Body of pancreas (tissue), 4 donors: Measurements from ENCODE around the gene RBM23. TPM values are rescaled to one million over a fixed set of nuclear protein-coding genes. Genes with fewer than 3 reads are reported as not detected.

Source experiments
- ATAC-seq: fragments of 150-250 bp; one replicate; pipeline ENCODE4 v1.9.1; 2016
- DNase-seq, 4 donors: peaks; one replicate each; pipeline ENCODE4 v3.0.0-alpha.2; 2019
- H3K27ac ChIP-seq, 4 donors: fragments of 200-600 bp; sonication (generic); 1 replicate in 3 of 4; 2 replicates in 1 of 4; pipeline versions ENCODE4 v1.5.1 to v1.6.1; 2016 to 2019; ENCODE audit warnings: mild to moderate bottlenecking in 1 of 4, mixed read lengths in 1 of 4, moderate library complexity in 1 of 4
- H3K27me3 ChIP-seq, 2 donors: fragments of 200-600 bp; sonication (generic); one replicate each; pipeline ENCODE4 v1.6.0; 2016; ENCODE audit warnings: mild to moderate bottlenecking in 1 of 2
- H3K36me3 ChIP-seq, 2 donors: fragments of 200-600 bp; sonication (generic); replicated peaks in 1 of 2; 2 replicates each; pipeline ENCODE4 v1.5.1; 2016; ENCODE audit warnings: low read depth in 2 of 2; ENCODE audit not compliant: insufficient read depth in 1 of 2
- H3K4me1 ChIP-seq: fragments of 200-600 bp; sonication (generic); one replicate; pipeline ENCODE4 v1.6.0; 2016
- H3K4me3 ChIP-seq, 2 donors: fragments of 200-600 bp; sonication (generic); 1 replicate in 1 of 2; 2 replicates in 1 of 2; pipeline ENCODE4 v1.5.1; 2016 to 2019
- H3K9me3 ChIP-seq, 3 donors: fragments of 200-600 bp; sonication (generic); 1 replicate in 2 of 3; 2 replicates in 1 of 3; pipeline ENCODE4 v1.5.1; 2016
- POLR2A ChIP-seq, 3 donors: fragments of 450-650 bp; IDR thresholded peaks; one replicate each; pipeline ENCODE4 v1.6.1; 2016; ENCODE audit warnings: antibody characterized with exemption in 3 of 3, mild to moderate bottlenecking in 2 of 3
- WGBS, 2 donors: methylation state at CpG; one replicate each; pipeline ENCODE4 v1.1.5; 2017; 5-methylcytosine and 5-hydroxymethylcytosine counted together
- intact Hi-C: fragments of 100-400 bp; cut with DNase I; formaldehyde crosslinking; loops from one replicate; pipeline ENCODE4 v1.15.1; 2023
- total RNA-seq, 2 donors: library from RNA; depleted of rRNA; stranded (reverse); fragments of >200 nt; gene quantifications; one replicate each; pipeline ENCODE4 v1.1.0, GENCODE V29; 2016
- TF ChIP-seq, protein P1 (sequence below), 7 experiments: fragments of 450-650 bp in 4 of 7; fragments of 200-600 bp in 3 of 7; sonication (generic) in 3 of 7; IDR thresholded peaks; one replicate each; pipeline ENCODE4 v1.5.1; 2016 to 2019; ENCODE audit warnings: antibody characterized with exemption in 7 of 7

RBM23 gene
- total RNA-seq, 2 donors from 2014 or later, result 39.4 to 219 TPM

DNA sequence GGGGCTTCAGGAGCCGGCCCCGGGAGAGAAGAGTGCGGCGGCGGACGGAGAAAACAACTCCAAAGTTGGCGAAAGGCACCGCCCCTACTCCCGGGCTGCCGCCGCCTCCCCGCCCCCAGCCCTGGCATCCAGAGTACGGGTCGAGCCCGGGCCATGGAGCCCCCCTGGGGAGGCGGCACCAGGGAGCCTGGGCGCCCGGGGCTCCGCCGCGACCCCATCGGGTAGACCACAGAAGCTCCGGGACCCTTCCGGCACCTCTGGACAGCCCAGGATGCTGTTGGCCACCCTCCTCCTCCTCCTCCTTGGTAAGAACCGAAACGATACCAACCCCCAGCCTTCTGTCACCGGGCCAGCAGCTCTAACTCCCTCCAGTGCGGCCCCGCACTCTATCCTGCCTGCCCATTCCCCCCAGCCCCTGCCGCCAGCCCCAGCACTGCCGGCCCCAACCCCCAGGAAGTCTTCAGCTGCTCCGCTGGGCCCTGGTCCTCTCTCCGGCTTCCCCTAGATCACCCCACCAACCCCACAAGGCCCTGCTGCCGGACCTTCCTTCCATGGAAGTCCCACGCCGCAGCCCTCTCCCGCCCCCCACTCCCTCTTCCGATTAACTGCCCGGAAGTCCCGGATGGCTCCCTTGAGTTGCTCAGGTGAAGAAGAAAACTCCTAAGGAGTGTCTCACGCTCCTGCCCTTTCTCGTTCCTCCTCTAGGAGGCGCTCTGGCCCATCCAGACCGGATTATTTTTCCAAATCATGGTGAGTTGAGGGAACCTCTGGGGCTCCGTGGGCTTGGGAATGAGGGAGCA lies 46.7 kb downstream of the RBM23 start:
- peak; percentile 55 for ATAC-seq
- Histone ChIP-seq H3K4me3 (peak overlapping the region; percentile 55 to 90), H3K4me1 (peaks cover 27% of the 10 kb centered on the region), H3K27ac (peak overlapping the region; percentile 90 to 99 (median 96)), H3K27me3 (no peaks in the 10 kb centered on the region), H3K9me3 (no peaks in the 10 kb centered on the region), H3K36me3 (peaks cover 4 to 23% of the 10 kb centered on the region in 2 donors)
- 0% methylated on average over 24 to 44 of the region's 45 CpGs for WGBS, 2 donors
- intact Hi-C loops, result no loop called here
- DNase-seq, result peak; percentile 85 to 90 (median 87)
- TF ChIP-seq, protein P1, sequence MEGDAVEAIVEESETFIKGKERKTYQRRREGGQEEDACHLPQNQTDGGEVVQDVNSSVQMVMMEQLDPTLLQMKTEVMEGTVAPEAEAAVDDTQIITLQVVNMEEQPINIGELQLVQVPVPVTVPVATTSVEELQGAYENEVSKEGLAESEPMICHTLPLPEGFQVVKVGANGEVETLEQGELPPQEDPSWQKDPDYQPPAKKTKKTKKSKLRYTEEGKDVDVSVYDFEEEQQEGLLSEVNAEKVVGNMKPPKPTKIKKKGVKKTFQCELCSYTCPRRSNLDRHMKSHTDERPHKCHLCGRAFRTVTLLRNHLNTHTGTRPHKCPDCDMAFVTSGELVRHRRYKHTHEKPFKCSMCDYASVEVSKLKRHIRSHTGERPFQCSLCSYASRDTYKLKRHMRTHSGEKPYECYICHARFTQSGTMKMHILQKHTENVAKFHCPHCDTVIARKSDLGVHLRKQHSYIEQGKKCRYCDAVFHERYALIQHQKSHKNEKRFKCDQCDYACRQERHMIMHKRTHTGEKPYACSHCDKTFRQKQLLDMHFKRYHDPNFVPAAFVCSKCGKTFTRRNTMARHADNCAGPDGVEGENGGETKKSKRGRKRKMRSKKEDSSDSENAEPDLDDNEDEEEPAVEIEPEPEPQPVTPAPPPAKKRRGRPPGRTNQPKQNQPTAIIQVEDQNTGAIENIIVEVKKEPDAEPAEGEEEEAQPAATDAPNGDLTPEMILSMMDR (IDR thresholded peaks at IDR 0.05), result peak; percentile 92 to 98 (median 95)
- peak in 2 of 3 donors; percentile 10 to 21 for TF ChIP-seq POLR2A (IDR thresholded peaks at IDR 0.05)

DNA sequence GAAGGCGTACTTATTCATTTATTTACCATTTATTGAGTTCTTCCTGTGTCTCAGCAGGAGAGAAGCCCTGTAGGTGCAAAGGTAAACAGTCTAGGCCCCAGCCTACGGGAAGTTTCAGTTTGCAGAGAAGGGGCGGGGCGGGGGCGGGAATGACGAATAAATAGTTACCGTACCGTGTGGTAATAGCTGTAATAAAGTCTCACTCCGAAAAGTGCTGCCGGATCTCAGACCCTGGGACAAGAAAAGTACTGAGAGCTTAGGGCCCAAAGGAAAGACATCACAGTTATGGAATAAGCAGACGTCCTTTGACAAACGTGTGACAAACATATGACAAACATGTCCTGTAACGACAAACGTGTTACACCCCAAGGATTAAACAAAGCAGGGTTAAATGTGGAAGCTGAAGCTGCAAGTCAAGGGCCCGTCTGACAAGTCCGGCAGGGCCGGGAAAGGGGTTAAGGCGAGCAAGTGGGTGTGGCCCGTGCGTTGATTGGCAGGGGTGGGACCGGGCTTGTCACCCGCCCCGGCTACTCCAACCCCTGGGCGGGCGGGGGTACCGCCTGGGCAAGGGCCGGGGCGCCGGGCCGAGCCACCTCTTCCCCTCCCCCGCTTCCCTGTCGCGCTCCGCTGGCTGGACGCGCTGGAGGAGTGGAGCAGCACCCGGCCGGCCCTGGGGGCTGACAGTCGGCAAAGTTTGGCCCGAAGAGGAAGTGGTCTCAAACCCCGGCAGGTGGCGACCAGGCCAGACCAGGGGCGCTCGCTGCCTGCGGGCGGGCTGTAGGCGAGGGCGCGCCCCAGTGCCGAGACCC lies 47.5 kb downstream of the RBM23 start, which contains the start of gene LRP10:
Gene LRP10, plus strand, starts transcription at position 517 of the 809 bp plus-strand sequence. CDS start 564 bp downstream, outside the sequence.
- WGBS, 2 donors, result 0% methylated on average over 34 to 50 of the region's 50 CpGs
- intact Hi-C loops, result no loop called here
- H3K27ac ChIP-seq, result peak within 1 kb of the TSS; percentile 90 to 99 (median 96)
- peaks cover 27% of the 10 kb centered on the region for H3K4me1 ChIP-seq
- DNase-seq (peak; percentile 93 to 96 (median 95)), ATAC-seq (peak; percentile 92)
- H3K27me3 ChIP-seq, result no peaks in the 10 kb centered on the region
- peak within 1 kb of the TSS; percentile 55 to 90 for H3K4me3 ChIP-seq
- TF ChIP-seq, protein P1 (IDR thresholded peaks at IDR 0.05), result peak in 2 of 7 experiments; percentile 1 to 6
- TF ChIP-seq POLR2A (IDR thresholded peaks at IDR 0.05), result peak; percentile 61 to 87 (median 86)
- peaks cover 4 to 16% of the 10 kb centered on the region in 2 donors for H3K36me3 ChIP-seq
- H3K9me3 ChIP-seq, result no peaks in the 10 kb centered on the region

DNA sequence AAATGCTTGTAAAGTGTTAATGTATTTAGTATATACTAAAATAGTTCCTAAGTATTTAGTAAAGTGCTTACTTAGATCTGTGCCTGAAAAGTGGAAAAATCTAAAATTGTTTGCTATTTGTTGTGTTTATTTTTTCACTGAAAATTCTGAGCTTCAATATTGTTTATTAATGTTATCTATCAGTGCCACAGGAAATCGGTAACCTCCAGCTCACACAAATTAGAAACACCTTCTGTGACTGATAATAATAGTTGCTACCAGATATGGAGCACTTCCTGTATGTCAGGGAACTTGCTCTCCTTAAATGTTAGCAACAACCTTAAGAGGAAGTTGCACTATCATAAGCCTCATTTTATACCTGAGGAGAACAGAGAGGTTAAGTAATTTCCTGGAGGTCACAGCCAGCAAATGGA lies 48.1 kb downstream of the RBM23 start:
- DNase-seq (no peak), ATAC-seq (no peak)
- TF ChIP-seq, protein P1 (IDR thresholded peaks at IDR 0.05), result no peak
- no peak for TF ChIP-seq POLR2A (IDR thresholded peaks at IDR 0.05)
- Histone ChIP-seq H3K9me3 (no peaks in the 10 kb centered on the region), H3K4me1 (peaks cover 27% of the 10 kb centered on the region), H3K27ac (peak overlapping the region; percentile 90 to 99 (median 96)), H3K36me3 (peaks cover 4 to 10% of the 10 kb centered on the region in 2 donors), H3K27me3 (no peaks in the 10 kb centered on the region), H3K4me3 (no peak overlapping the region)
- intact Hi-C loops, result no loop called here
- WGBS, 2 donors, result 0% methylated on average over 1 of the region's 1 CpG

DNA sequence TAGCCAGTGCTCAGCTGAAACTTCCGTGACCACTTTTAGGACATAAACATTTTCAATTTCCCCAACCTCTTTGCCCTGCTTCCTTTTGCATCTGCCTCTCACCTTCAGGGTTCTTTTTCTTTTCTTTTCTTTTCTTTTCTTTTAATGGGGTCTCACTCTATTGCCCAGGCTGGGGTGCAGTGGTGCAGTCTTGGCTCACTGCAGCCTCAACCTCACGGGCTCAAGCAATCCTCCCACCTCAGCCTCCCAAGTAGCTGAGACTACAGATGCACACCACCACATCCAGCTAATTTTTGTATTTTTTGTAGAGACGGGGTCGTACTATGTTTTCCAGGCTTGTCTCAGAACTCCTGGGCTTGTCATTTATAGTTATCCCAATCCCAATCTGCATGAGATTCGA lies 52.1 kb downstream of the RBM23 start:
- no peak for ATAC-seq
- TF ChIP-seq, protein P1 (IDR thresholded peaks at IDR 0.05), result no peak
- no peak for TF ChIP-seq POLR2A (IDR thresholded peaks at IDR 0.05)
- Histone ChIP-seq H3K9me3 (no peaks in the 10 kb centered on the region), H3K36me3 (no peaks in the 10 kb centered on the region), H3K27me3 (no peaks in the 10 kb centered on the region), H3K27ac (no peak overlapping the region), H3K4me1 (peaks cover 11% of the 10 kb centered on the region), H3K4me3 (no peak overlapping the region)
- 94 to 96% methylated on average over 5 of the region's 5 CpGs for WGBS, 2 donors
- DNase-seq, result no peak
- intact Hi-C loops, result no loop called here
